GM18873 (cell line): Measurements from ENCODE around the gene GPATCH11.

ENCODE experiments used
- ATAC-seq: cut with Tn5 transposase; IDR thresholded peaks from one replicate; pipeline ENCODE4 v1.9.1; 2021; ENCODE audit warnings: mild to moderate bottlenecking, moderate library complexity, moderate number of reproducible peaks; ENCODE audit not compliant: unreplicated experiment, low FRiP score

GPATCH11 gene

GRCh38 chr2:37104178-37104577 is 19.9 kb downstream of the GPATCH11 start:
- no peak for ATAC-seq

- ATAC-seq: no peak
Observed at GRCh38 chr2:37105150-37105549, 20.8 kb downstream of the GPATCH11 start.

GRCh38 chr2:37109523-37109922 is 25.2 kb downstream of the GPATCH11 start:
- ATAC-seq: no peak

- no peak for ATAC-seq
Observed at GRCh38 chr2:37110306-37111212, 26.2 kb downstream of the GPATCH11 start.

- no peak for ATAC-seq
Observed at GRCh38 chr2:37111958-37112357, 27.6 kb downstream of the GPATCH11 start.

- no peak for ATAC-seq
Observed at GRCh38 chr2:37117566-37117965, 33.2 kb downstream of the GPATCH11 start.

- no peak for ATAC-seq
Observed at GRCh38 chr2:37119157-37119556, 34.8 kb downstream of the GPATCH11 start.

GRCh38 chr2:37125416-37125815 is 41.1 kb downstream of the GPATCH11 start:
- no peak for ATAC-seq

- no peak for ATAC-seq
Observed at GRCh38 chr2:37132914-37133313, 48.6 kb downstream of the GPATCH11 start.

GRCh38 chr2:37142546-37142945 is 58.2 kb downstream of the GPATCH11 start:
- no peak for ATAC-seq

- no peak for ATAC-seq
Observed at GRCh38 chr2:37143974-37144373, 59.7 kb downstream of the GPATCH11 start.

- no peak for ATAC-seq
Observed at GRCh38 chr2:37146062-37146461, 61.7 kb downstream of the GPATCH11 start.

GRCh38 chr2:37148325-37148724 is 64.0 kb downstream of the GPATCH11 start:
- ATAC-seq: no peak
